HG02840 (cell line): ENCODE data around the gene EPS8L3.
"Not testable (repeated sequence)": the region's sequence is repeated elsewhere in the genome, so short reads cannot be mapped to it uniquely, and the experiment has no call there.

Experiments
- ATAC-seq: cut with Tn5 transposase; IDR thresholded peaks from one replicate; pipeline ENCODE4 v1.9.1; 2021; ENCODE audit warnings: mild to moderate bottlenecking, moderate library complexity, moderate number of reproducible peaks; ENCODE audit not compliant: unreplicated experiment, low FRiP score

Gene EPS8L3

DNA sequence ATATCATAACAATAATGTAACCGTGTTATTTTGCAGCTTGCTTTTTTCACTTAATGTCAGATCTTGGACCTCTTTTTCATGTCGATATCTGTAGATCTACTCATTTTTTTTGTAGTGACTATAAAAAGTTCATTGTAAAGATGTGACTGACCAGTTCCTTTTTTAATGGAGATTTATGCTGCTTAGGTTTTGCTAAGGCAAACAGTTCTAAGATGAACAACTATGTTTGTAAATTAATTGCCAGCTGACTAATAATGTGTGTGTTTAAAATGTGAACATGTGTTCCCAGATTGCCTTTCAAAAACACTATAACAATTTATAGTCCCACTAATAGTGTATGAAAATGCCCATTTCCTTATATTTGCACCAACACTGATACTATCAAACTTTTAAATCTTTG lies 18.1 kb upstream of the EPS8L3 start:
- no peak for ATAC-seq

DNA sequence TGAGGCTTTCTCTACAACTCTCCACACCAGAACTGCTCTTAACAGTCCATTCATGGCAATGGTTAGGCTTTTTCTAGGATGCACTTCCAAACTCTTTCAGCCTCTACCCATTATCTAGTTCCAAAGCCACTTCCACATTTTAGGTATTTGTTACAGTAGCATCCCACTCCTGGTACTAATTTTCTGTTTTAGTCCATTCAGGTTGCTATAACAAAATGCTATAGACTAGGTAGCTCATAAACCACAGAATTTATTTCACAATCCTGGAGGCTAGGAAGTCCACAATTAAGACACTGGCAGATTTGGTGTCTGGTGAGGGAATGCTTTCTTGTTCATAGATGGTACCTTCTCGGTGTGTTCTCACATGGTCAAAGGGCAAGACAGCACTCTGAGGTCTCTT lies 17.3 kb upstream of the EPS8L3 start:
- no peak for ATAC-seq

GRCh38 chr1:109777980-109778625 lies 14.4 kb upstream of the EPS8L3 start:
- no peak for ATAC-seq

GRCh38 chr1:109777436-109777835 lies 13.7 kb upstream of the EPS8L3 start:
- no peak for ATAC-seq

DNA sequence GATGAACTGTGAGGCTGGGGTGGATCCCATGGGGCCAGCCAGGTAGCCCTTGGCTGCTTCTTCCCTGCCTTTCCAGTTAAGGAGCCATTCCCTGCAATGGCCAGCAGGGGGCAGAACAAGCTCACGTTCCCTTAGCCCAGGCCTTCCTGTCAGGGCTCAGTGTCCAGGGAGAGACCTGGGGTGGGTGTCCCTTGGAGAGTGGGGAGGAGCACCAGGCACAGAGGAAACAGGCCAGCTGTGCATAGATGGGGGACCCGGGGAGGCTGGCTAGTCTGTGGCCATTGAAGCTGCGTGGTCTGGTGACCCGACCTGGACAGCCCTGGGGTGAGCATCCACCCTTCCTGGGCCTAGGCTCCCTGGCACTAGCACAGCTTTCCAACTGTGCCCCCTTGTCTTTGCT lies 13.2 kb upstream of the EPS8L3 start:
- no peak for ATAC-seq

DNA sequence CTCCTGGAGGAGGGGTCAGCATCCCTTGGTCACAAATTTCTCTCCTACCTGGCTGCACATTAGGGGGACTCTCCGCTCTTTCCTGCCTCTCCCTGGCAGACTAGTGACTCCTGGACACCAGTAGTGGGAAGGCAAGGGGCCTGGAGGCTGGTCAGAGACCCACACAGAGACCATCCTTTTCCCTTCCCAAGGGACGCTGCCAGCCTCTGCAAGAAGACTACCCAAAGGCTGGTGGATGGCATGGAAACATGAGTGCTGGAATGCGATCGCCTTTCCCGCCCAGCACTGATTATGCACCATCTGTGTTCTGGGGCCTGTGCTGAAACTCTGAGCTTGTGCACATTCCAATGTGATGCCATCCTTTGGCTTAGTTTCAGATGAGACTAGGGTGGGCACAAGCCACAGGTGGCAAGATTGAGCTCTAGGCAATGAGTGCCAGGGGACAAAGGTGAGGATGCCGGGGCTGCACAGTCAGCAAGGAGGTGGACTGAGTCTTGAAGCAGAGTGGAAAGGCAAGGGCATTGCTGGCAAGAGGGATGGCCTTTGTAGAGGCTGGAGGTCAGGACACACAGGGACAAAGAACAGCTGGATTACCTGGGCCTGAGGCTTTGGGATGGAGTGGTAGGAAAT lies 12.6 kb upstream of the EPS8L3 start:
- no peak for ATAC-seq

DNA sequence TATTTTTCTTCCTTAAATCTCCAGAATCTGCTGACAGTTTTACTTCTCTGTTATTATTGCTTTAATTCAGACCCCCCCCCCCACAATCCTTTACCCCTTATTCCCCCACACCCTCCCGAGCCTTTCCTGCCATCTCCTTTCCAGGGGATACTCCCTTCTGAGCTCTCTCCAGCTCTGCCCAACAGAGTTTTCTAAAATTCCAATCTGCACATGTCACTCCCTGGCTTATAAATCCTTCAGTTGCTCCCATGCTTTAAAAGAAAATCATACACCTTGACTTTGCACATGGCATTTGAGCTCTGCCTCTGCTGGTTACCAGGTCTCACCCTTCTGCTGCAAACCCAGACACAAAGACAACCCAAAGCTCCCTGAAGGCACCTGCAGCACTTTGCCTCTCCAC lies 11.7 kb upstream of the EPS8L3 start:
- no peak for ATAC-seq

DNA sequence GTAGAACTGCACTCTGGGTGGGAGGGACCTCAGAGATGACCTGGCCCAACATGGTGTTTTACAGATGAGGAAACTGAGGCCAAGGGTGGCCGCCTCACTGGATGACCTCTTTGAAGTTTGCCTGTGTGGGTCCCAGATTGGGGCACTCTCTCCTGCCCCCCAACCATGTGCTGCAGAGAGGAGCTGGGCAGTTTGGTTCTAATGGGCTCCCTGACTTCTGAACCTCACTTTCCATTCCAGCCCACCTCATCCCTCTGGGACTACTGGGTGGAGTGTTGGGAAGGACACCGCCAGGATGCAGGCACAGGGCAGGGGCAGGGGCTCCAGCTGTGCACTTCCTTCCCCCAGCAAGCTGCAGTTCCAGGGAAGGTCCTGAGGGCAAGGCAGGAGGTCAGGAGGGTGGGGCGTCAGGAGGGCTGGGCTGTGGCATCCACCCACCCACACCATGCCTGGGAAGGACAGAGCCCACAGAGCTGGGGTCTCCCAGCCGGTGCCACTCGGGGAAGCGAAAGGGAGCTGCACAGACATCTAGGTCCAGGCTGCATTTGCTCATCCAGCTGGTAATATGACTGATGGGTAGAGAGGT lies 10.3 kb upstream of the EPS8L3 start:
- ATAC-seq = no peak

DNA sequence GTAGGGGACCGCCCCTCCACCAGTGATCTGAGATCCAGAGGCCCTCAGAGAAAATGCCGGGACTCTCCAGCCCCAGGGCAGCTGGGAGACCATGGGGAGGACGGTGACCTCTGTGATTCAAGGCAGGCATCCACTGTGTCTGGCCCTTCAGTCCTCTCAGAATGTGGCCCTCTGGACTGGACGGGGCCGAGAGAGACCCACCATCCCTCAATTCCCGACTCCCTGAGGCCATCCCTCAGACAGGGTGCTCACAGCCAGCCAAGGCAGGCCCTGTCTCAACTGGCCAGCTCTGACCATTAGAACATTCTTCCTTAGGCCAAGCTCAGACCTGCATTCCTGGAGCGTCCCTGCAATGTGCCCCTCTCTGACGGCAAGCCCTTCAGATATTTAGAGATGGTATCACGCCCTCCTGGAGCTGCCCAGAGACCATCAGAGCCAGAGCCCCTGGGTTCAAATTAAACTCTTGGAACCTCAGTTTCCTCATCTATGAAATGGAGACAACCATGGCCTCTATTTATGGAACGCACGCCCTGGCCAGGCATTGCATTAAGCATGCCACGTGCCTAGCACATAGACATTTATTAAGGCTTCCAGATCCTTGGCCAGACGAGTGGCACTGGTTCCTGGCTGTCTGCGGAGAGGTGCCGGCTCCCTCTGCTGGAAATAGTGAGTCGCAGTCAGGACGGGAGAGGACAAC lies 9.6 kb upstream of the EPS8L3 start:
- ATAC-seq = no peak

DNA sequence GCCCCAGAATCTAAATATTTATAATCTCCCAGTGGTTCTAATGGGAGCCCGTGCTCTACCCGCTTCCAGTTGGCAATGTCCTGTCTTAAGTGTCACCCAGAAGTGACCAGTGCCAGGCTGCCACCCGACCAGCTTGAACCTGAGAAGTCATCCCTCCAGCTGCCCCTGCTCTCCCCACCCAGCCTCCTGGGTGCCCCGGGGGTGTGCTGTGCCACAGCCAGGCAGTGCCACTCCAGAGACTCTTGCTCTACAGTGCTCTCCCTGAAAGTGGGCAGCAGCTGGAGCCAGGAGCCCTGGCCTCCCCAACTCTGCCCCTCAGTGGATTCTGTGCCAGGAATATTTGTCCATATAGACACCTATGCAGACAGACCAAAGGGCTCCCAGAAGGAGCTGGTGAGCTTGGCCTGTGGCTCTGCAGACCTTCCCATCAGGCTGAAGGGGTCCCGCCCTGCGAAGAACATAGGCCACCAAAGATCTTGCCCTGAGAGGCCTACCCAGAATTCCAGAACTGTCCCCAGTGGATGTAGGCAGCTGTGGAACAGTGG lies 9.0 kb upstream of the EPS8L3 start:
- ATAC-seq = no peak

- no peak for ATAC-seq
These were observed 8.3 kb upstream of the EPS8L3 start for GRCh38 chr1:109771712-109772657.

GRCh38 chr1:109770331-109771095 lies 6.8 kb upstream of the EPS8L3 start:
- ATAC-seq = no peak

DNA sequence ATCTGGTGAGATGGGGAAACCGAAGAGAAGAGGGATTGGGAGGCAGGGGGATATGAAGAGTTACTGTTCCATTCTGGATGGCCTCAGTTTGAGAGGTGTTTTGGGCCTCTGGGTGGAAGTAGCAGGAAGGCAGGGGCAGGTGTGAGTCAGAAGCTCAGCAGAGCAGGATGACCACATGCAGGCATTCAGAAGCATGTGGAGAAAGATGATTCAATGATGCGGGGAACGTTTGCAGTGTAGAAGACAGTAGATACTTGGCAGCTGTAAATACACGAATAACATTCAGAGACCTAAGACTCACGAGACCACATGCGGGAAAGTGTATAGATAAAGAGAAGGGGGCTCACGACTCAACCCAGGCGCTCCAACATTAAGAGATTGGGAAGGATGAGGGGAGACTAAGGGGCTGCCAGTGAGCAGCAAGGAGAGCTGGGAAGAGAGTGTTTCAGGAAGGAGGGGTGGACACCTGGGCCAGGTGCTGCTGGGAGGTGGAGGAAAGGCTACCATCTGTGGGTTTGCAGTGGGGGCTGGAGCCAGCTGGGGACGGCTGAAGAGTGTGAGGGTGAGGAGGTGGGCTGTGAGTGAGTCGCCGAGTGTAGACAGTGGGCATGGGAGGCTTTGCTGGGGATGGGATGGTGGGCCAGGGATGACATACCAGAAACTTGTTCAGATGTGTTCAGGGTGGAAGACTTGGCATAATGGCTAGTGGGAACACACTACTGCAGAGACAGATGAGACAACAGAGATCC lies 5.8 kb upstream of the EPS8L3 start:
- ATAC-seq = no peak

DNA sequence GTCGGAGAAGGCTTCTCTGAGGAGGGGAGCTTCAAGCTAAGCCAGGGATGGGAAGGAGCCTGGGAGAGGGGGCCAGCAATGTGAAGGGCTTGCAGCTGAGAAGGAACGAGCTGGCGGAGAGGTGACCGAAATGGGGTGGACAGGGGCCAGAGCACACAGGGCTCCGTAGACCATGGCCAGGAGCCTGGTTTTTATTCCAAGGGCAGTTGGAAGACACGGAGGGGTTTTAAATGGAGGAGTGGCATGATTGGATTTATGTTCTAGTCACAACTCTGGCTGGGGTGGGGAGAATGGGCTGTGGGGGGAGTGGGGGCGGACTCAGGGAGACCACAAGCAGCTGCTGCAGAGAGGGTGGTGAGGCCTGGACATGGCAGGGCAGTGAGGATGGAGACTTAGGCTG lies 5.1 kb upstream of the EPS8L3 start:
- ATAC-seq = no peak

DNA sequence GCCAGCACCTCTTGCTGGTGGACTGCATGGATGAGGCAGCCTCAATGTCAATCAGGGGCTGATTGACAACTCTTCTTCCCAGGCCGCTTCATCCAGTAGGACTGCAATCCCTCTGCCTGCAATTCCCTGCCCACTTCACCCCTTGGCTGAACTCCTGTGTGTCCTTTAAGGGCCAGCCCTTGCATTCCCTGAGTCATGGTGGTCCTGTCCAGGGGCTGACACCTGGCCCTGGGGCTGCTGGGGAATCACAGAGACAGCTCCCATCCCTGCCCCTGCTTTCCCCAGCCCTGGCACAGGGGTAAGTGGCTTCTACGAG lies 4.6 kb upstream of the EPS8L3 start:
- no peak for ATAC-seq

- no peak for ATAC-seq
These were observed 4.1 kb upstream of the EPS8L3 start for GRCh38 chr1:109767637-109768334.

GRCh38 chr1:109766991-109767636 lies 3.4 kb upstream of the EPS8L3 start:
- ATAC-seq = not testable (repeated sequence)
